ENCODE measurements around the gene ACTL9. TPM values are rescaled to one million over a fixed set of nuclear protein-coding genes. Genes with fewer than 3 reads are reported as not detected.
A peak's percentile ranks its signal among the peaks of the same experiment; 100 is the strongest.

The ACTL9 gene
- total RNA-seq, 2 experiments from 2014 or later: not detected

GRCh38 chr19:8682931-8683330, 15.7 kb downstream of the ACTL9 start:
- TF ChIP-seq CTCF (IDR thresholded peaks at IDR 0.05): no peak
- ChIA-PET POLR2A (no interaction called here), CTCF (no interaction called here)
- ATAC-seq (ENCODE audit: poor library complexity) (no peak), DNase-seq (no peak)
- Histone ChIP-seq H3K9me3 (ENCODE audit: control insufficient read depth in 1 of 2, insufficient read depth in 1 of 2, low read length in 2 of 2) (no peaks in the 10 kb centered on the region), H3K36me3 (ENCODE audit: insufficient read depth, low read length) (no peaks in the 10 kb centered on the region), H3K4me1 (ENCODE audit: insufficient read depth, low read length) (no peaks in the 10 kb centered on the region), H3K27ac (ENCODE audit: low read depth in 1 of 2, low read length in 2 of 2) (no peak overlapping the region), H3K4me3 (ENCODE audit: low read length) (no peak overlapping the region), H3K27me3 (ENCODE audit: control insufficient read depth in 1 of 2, insufficient read depth in 2 of 2, low read length in 2 of 2) (no peaks in the 10 kb centered on the region)
- Mint-ChIP-seq H3K4me1 (ENCODE audit: low read depth) (peaks cover 5% of the 10 kb centered on the region), H3K27ac (no peak overlapping the region), H3K9me3 (no peaks in the 10 kb centered on the region), H3K4me3 (no peak overlapping the region), H3K27me3 (no peaks in the 10 kb centered on the region), H3K36me3 (ENCODE audit: low read depth) (no peaks in the 10 kb centered on the region)
- intact Hi-C loops (cut with DNase I, micrococcal nuclease): no loop called here

- H3K4me3 ChIP-seq (ENCODE audit: low read length): no peak overlapping the region
- ATAC-seq (ENCODE audit: poor library complexity): no peak
Measured at GRCh38 chr19:8682472-8682871, 16.1 kb downstream of the ACTL9 start.

GRCh38 chr19:8681345-8682029, 17.1 kb downstream of the ACTL9 start:
- Mint-ChIP-seq H3K27ac (no peak overlapping the region), H3K27me3 (no peaks in the 10 kb centered on the region), H3K9me3 (no peaks in the 10 kb centered on the region), H3K36me3 (ENCODE audit: low read depth) (no peaks in the 10 kb centered on the region), H3K4me1 (ENCODE audit: low read depth) (peaks cover 5% of the 10 kb centered on the region), H3K4me3 (no peak overlapping the region)
- intact Hi-C loops (cut with DNase I, micrococcal nuclease): no loop called here
- no peak for TF ChIP-seq CTCF (IDR thresholded peaks at IDR 0.05)
- no peak overlapping the region for H3K27ac ChIP-seq (ENCODE audit: low read depth in 1 of 2, low read length in 2 of 2)
- peak in 2 of 14 experiments; percentile 25 to 35 for DNase-seq
- ChIA-PET POLR2A (no interaction called here), CTCF (no interaction called here)
- peaks cover 0 to 9% of the 10 kb centered on the region in 2 experiments for H3K9me3 ChIP-seq (ENCODE audit: control insufficient read depth in 1 of 2, insufficient read depth in 1 of 2, low read length in 2 of 2)
- no peaks in the 10 kb centered on the region for H3K4me1 ChIP-seq (ENCODE audit: insufficient read depth, low read length)
- H3K27me3 ChIP-seq (ENCODE audit: control insufficient read depth in 1 of 2, insufficient read depth in 2 of 2, low read length in 2 of 2): no peaks in the 10 kb centered on the region
- ATAC-seq (ENCODE audit: poor library complexity): no peak
- no peak overlapping the region for H3K4me3 ChIP-seq (ENCODE audit: low read length)
- H3K36me3 ChIP-seq (ENCODE audit: insufficient read depth, low read length): no peaks in the 10 kb centered on the region

More at GRCh38 chr19:8682472-8682871, 16.1 kb downstream of the ACTL9 start:
- Mint-ChIP-seq H3K27ac (no peak overlapping the region), H3K27me3 (no peaks in the 10 kb centered on the region), H3K4me1 (ENCODE audit: low read depth) (peaks cover 5% of the 10 kb centered on the region), H3K36me3 (ENCODE audit: low read depth) (no peaks in the 10 kb centered on the region), H3K4me3 (no peak overlapping the region), H3K9me3 (no peaks in the 10 kb centered on the region)
- no peak for TF ChIP-seq CTCF (IDR thresholded peaks at IDR 0.05)
- DNase-seq: no peak
- POLR2A ChIA-PET: no interaction called here
- Histone ChIP-seq H3K27me3 (ENCODE audit: control insufficient read depth in 1 of 2, insufficient read depth in 2 of 2, low read length in 2 of 2) (no peaks in the 10 kb centered on the region), H3K27ac (ENCODE audit: low read depth in 1 of 2, low read length in 2 of 2) (no peak overlapping the region), H3K9me3 (ENCODE audit: control insufficient read depth in 1 of 2, insufficient read depth in 1 of 2, low read length in 2 of 2) (no peaks in the 10 kb centered on the region), H3K4me1 (ENCODE audit: insufficient read depth, low read length) (no peaks in the 10 kb centered on the region), H3K36me3 (ENCODE audit: insufficient read depth, low read length) (no peaks in the 10 kb centered on the region)
- CTCF ChIA-PET: no interaction called here
- intact Hi-C loops (cut with DNase I, micrococcal nuclease): no loop called here
